Erythroblast (primary cell): ENCODE results near the gene RALBP1.

Experiments
- DNase-seq, 2 experiments: peaks; one replicate each; lab custom pipeline; 2025; lab: John Stamatoyannopoulos, UW
- GATA1 ChIP-seq: IDR thresholded peaks from 2 replicates; pipeline ENCODE4 v1.6.1; 2011; ENCODE audit warnings: low read depth, mild to moderate bottlenecking, control low read depth, low read length, moderate library complexity
- POLR2A ChIP-seq: IDR thresholded peaks from 2 replicates; pipeline ENCODE4 v1.6.1; 2011; ENCODE audit warnings: mild to moderate bottlenecking, low read length

Gene RALBP1

GRCh38 chr18:9558387-9559064, 83.2 kb downstream of the RALBP1 start:
- no peak for DNase-seq
- TF ChIP-seq GATA1 = no peak
- TF ChIP-seq POLR2A = no peak

- TF ChIP-seq GATA1 (no peak), POLR2A (no peak)
Observed at GRCh38 chr18:9559253-9559652, 83.9 kb downstream of the RALBP1 start.

GRCh38 chr18:9561759-9562158, 86.4 kb downstream of the RALBP1 start:
- no peak for DNase-seq
- no peak for TF ChIP-seq GATA1
- TF ChIP-seq POLR2A = no peak

More at GRCh38 chr18:9559253-9559652, 83.9 kb downstream of the RALBP1 start:
- DNase-seq = no peak

GRCh38 chr18:9562584-9562983, 87.3 kb downstream of the RALBP1 start:
- no peak for TF ChIP-seq GATA1
- no peak for TF ChIP-seq POLR2A

GRCh38 chr18:9563331-9563730, 88.0 kb downstream of the RALBP1 start:
- TF ChIP-seq POLR2A (no peak), GATA1 (no peak)
- no peak for DNase-seq

More at GRCh38 chr18:9562584-9562983, 87.3 kb downstream of the RALBP1 start:
- no peak for DNase-seq

GRCh38 chr18:9565407-9565806, 90.1 kb downstream of the RALBP1 start:
- no peak for DNase-seq
- TF ChIP-seq POLR2A (no peak), GATA1 (no peak)

- DNase-seq = no peak
- TF ChIP-seq POLR2A (no peak), GATA1 (no peak)
Observed at GRCh38 chr18:9568186-9568585, 92.9 kb downstream of the RALBP1 start.

- no peak for DNase-seq
- TF ChIP-seq GATA1 (no peak), POLR2A (no peak)
Observed at GRCh38 chr18:9569178-9569577, 93.9 kb downstream of the RALBP1 start.

- TF ChIP-seq POLR2A (no peak), GATA1 (no peak)
- DNase-seq = no peak
Observed at GRCh38 chr18:9570255-9570654, 94.9 kb downstream of the RALBP1 start.

- TF ChIP-seq GATA1 = no peak
- no peak for TF ChIP-seq POLR2A
- DNase-seq = no peak
Observed at GRCh38 chr18:9571546-9571945, 96.2 kb downstream of the RALBP1 start.

- DNase-seq = no peak
- TF ChIP-seq POLR2A (no peak), GATA1 (no peak)
Observed at GRCh38 chr18:9574473-9575115, 99.3 kb downstream of the RALBP1 start.

- peak; percentile 93 to 94 for DNase-seq
- TF ChIP-seq POLR2A (no peak), GATA1 (no peak)
Observed at GRCh38 chr18:9575558-9575957, 100.2 kb downstream of the RALBP1 start.

- DNase-seq = no peak
Observed at GRCh38 chr18:9577361-9577760, 102.0 kb downstream of the RALBP1 start.

GRCh38 chr18:9578306-9578705, 103.0 kb downstream of the RALBP1 start:
- TF ChIP-seq GATA1 = no peak
- no peak for TF ChIP-seq POLR2A
- no peak for DNase-seq

More at GRCh38 chr18:9577361-9577760, 102.0 kb downstream of the RALBP1 start:
- TF ChIP-seq GATA1 (no peak), POLR2A (no peak)
